CD4-positive, alpha-beta T cell treated with Interleukin-12 subunit alpha and Interleukin-12 subunit beta, for 1 hour (primary cell): ENCODE data around the gene RIPOR2.

Experiments
- DNase-seq: peaks from one replicate; pipeline ENCODE4 v3.0.0-alpha.2; 2020

Gene RIPOR2, protein sequence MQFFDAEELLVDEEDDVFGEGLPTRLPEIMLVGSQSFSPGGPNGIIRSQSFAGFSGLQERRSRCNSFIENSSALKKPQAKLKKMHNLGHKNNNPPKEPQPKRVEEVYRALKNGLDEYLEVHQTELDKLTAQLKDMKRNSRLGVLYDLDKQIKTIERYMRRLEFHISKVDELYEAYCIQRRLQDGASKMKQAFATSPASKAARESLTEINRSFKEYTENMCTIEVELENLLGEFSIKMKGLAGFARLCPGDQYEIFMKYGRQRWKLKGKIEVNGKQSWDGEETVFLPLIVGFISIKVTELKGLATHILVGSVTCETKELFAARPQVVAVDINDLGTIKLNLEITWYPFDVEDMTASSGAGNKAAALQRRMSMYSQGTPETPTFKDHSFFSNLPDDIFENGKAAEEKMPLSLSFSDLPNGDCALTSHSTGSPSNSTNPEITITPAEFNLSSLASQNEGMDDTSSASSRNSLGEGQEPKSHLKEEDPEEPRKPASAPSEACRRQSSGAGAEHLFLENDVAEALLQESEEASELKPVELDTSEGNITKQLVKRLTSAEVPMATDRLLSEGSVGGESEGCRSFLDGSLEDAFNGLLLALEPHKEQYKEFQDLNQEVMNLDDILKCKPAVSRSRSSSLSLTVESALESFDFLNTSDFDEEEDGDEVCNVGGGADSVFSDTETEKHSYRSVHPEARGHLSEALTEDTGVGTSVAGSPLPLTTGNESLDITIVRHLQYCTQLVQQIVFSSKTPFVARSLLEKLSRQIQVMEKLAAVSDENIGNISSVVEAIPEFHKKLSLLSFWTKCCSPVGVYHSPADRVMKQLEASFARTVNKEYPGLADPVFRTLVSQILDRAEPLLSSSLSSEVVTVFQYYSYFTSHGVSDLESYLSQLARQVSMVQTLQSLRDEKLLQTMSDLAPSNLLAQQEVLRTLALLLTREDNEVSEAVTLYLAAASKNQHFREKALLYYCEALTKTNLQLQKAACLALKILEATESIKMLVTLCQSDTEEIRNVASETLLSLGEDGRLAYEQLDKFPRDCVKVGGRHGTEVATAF

GRCh38 chr6:24935366-24936152, at the start of gene RIPOR2:
TSS of gene RIPOR2 (minus strand) at chr6:24935960. CDS start at chr6:24935898, 62 bp downstream.
- DNase-seq = peak; percentile 81

GRCh38 chr6:24985323-24985722, 49.6 kb upstream of the RIPOR2 start:
- DNase-seq = no peak

- DNase-seq = no peak
These were observed 46.5 kb upstream of the RIPOR2 start for GRCh38 chr6:24982231-24982630.

GRCh38 chr6:24981386-24981760, 45.6 kb upstream of the RIPOR2 start:
- DNase-seq = no peak

DNA sequence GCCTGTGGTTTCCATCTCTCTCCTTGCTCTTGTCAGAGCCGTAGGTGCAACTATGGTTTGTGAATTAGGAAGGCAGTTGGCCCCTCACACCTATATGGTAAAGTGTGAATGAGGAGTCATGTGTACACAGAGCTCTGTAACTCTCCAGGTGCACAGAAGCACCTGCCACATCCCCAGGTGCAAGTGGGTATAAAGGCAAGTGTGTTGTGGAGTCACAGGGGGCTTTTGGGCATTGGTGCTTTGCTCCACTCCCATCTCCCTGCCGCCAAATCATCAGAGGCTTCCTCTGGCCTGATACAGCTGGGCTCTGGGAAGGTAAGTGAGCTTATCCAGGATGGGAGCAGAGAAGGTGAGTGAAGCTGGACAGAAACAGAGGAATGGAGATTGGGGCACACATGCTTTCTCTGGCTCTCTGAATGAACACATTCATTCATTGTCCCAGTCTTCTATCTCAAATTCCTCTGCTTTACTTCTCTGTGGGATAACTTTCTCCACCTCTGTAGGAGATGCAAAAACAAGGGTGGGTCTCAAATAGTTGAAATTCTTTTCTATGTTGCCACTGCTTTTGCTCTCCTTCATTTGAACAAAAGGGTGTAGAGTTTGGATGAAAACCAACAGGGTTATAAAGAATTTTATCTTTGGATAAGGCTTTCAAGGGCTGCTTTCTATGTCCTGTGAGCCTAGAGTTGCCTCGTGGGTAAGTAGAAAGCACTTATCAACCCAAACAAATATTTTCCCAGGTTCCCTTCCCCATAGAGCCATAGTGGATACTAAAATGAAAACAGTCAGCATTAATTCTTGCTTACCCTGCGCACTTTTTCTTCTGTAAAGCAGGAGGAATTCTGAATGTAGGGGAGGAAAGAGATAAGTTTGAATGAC, 45.0 kb upstream of the RIPOR2 start:
- DNase-seq = no peak

GRCh38 chr6:24979176-24979575, 43.4 kb upstream of the RIPOR2 start:
- no peak for DNase-seq

DNA sequence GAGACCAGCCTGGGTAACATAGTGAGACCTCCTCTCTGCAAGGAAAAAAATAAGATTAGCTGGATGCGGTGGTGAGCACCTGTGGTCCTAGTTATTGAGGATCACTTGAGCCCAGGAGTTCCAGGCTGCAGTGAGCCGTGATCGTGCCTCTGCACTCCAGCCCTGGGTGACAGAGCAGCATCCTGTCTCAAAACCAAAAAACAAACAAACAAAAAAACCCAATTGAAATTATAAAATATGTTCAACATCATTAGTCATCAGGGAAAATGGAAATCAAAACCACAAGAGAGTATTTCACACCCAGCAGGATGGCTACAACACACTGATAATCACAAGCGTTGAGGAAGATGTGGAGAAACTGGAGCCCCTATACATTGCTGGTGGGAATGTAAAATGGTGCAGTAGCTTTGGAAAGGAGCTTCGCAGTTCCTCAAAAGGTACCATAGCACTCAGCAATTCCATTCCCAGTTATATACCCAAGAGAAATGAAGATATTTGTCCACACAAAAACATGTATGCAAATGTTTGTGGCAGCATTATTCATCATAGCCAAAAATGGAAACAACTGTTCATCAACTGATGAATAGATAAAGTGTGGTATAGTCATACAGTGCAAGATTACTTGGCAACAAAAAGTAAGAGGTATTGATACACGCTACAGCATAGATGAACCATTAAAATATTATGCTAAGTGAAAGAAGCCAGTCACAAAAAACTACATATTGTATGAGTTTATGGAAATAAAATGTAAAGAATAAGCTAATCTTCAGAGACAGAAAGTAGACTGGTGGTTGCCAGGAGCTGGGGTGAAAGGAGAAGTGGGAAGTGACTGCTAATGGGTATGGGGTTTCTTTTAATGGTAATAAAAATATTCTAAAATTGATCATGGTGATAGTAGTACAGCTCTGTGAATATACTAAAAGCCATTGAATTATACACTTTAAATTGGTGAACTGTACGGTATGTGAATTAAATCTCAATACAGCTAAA, 38.7 kb upstream of the RIPOR2 start:
- DNase-seq = peak; percentile 48

GRCh38 chr6:24972311-24972958, 36.7 kb upstream of the RIPOR2 start:
- no peak for DNase-seq

GRCh38 chr6:24971067-24971466, 35.3 kb upstream of the RIPOR2 start:
- no peak for DNase-seq

GRCh38 chr6:24969343-24969860, 33.6 kb upstream of the RIPOR2 start:
- DNase-seq = no peak

GRCh38 chr6:24968783-24969182, 33.0 kb upstream of the RIPOR2 start:
- DNase-seq = no peak

DNA sequence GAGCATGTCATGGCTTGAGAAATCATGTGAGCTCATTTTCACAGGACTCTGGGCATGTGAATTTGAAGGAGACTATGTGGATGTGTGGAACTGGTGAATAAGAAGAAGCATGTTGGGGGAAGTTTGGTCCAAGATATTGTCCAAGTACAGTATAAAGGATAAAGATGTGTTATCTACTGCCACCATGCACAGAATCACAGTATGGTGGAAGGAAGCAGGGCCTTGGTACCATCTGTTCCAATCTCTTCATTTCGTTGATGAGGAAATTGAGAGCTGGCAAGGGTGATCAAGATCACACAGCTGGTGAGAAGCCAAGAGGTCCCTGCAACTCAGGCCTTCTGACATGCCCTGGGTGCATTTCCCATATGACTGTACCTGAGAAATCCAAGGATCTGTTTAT, 31.5 kb upstream of the RIPOR2 start:
- no peak for DNase-seq

DNA sequence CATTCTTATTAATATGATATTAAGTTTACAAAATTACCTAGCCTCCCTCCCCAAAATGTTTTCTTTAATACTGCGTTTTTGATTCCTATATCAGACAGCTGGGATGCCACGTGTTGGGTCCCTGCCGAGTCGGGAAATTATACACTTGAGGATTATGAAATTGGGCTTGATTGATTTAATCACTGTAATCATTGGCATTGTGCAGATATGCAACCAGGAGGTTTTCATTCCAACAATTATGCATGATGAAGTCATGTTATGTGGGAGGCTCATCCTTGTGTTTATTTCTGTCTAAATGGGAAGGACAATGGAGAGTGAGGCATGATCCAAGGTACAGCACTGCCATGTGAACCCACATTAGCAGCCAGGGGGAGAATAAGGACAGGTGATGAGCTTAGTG, 30.6 kb upstream of the RIPOR2 start:
- DNase-seq = no peak

DNA sequence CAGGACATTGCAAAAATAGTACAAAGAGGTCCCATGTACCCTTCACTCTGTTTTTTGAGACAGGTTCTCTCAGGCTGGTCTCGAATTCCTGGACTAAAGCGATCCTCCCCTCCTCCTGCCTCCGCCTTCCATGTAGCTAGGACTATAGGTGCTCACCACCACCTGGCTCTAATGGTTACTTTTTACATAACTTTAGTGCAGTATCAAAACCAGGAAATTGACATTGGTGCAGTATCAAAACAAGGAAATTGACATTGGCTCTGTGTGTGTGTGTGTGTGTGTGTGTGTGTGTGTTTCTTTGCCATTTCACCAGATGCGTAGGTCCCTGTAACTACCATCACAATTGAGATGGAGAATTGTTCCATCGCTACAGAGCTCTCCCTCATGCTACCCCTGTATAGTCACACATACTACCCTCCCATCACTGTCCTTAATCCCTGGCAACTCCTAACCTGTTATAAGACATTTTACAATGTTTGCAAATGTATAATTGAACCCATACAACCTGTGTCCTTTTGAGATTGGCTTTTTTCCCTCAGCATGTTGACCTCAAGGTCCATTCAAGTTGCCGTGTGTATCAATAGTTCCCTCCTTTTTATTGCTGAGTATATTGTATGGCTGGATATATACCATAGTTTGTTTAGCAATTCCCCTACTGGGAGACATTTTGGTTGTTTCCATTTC, 28.3 kb upstream of the RIPOR2 start:
- no peak for DNase-seq

- DNase-seq = no peak
These were observed 27.6 kb upstream of the RIPOR2 start for GRCh38 chr6:24963339-24963738.

DNA sequence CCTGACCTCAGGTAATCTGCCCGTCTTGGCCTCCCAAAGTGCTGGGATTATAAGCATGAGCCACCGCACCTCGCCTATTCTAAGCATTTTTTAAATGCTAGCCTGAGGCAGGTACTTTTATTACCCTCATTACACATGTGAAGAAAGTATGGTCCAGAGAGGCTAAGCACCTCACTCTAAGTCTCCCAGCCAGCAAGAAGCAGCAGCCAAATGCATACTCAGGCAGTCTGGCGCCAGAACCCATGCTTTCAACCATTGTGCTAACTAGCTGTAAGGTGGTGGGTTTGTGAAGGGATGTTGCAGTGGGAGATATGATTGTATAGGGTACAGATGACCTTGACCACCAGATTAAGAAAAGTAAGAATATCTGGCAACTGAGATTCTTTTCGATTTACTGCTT, 26.1 kb upstream of the RIPOR2 start:
- no peak for DNase-seq

- no peak for DNase-seq
These were observed 25.3 kb upstream of the RIPOR2 start for GRCh38 chr6:24960991-24961475.

DNA sequence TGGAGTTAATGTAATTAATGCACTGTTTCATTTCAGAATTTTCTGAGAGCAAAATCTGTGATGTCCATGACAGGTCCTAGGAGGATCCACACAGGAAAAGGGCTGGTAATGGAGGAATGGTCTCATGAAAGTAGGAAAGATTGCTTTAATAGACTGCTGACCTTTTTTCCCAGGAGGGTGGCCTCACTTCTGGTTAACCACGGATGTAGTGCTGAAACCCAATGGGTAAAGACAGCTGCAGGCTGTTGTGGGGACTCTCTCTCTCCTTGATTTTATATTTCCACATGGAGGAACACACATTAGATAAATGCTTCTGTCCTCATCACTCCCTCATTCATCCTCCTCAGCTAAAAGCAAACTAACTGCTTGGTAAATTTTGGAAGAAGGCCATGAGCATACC, 23.6 kb upstream of the RIPOR2 start:
- no peak for DNase-seq

DNA sequence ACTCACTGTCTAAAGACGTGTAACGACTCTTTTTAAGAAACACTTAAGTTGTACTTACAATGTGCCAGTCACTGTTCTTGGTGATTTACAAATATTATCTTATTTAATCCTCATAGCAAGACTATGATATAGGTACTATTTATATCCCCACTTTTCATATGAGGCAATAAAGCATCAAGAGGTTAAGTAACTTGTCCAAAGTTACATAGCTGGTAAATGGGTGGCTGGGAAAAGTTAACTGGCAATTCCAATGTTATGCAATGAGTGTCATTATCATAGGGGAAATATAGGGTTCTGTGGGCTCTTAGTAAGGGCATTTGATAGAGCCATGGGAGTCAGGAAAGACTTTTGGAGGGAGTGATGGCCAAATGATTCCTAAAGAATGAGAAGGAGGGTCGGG, 21.4 kb upstream of the RIPOR2 start:
- DNase-seq = no peak
